Endothelial cell of umbilical vein (primary cell): Measurements from ENCODE around the gene WDFY3. TPM values are rescaled to one million over a fixed set of nuclear protein-coding genes. Genes with fewer than 3 reads are reported as not detected.

Experiments
- BruUV-seq: library from RNA; stranded (reverse); fragments of 400-500 nt; replicated peaks from 2 replicates; lab custom pipeline; 2021; lab: Mats Ljungman, UMichigan
- CTCF ChIA-PET: fragments of 300-600, 350-600 bp; sonication (Branson Sonifier 250); formaldehyde crosslinking; loops from one replicate; lab custom pipeline; 2021; ENCODE audit warnings: antibody characterized with exemption, inconsistent platforms; lab: Charles Lee
- POLR2A ChIA-PET: fragments of 300-600, 350-600 bp; sonication (Branson Sonifier 250); formaldehyde crosslinking; loops from one replicate; lab custom pipeline; 2021; ENCODE audit warnings: antibody characterized with exemption, inconsistent platforms; lab: Charles Lee
- DNase-seq: peaks from one replicate; pipeline ENCODE4 v3.0.0-alpha.2; 2011; ENCODE audit warnings: low read depth, low spot score
- FAIRE-seq: peaks from 2 replicates; lab custom pipeline; 2011; peaks lifted over from hg19 to GRCh38; lab: Jason Lieb, UNC
- H2AFZ ChIP-seq: 2 replicates; pipeline ENCODE4 v1.6.0; 2012; ENCODE audit warnings: low read depth, low read length, control low read depth, inconsistent platforms
- H3K27ac ChIP-seq: 2 replicates; pipeline ENCODE4 v1.5.1; 2011; ENCODE audit warnings: low read depth, mild to moderate bottlenecking, control low read depth, low read length, moderate library complexity; ENCODE audit not compliant: insufficient read depth
- H3K27me3 ChIP-seq, 2 experiments: 2 replicates each; pipeline versions ENCODE4 v1.6.0 to v1.6.1; 2011; ENCODE audit warnings: low read length in 2 of 2, mixed read lengths in 1 of 2; ENCODE audit not compliant: control insufficient read depth in 2 of 2, insufficient read depth in 2 of 2
- H3K36me3 ChIP-seq, 2 experiments: 2 replicates in 1 of 2; 3 replicates in 1 of 2; pipeline ENCODE4 v1.5.1; 2011; ENCODE audit warnings: low read length in 2 of 2, mild to moderate bottlenecking in 1 of 2, moderate library complexity in 1 of 2; ENCODE audit not compliant: control insufficient read depth in 2 of 2, insufficient read depth in 2 of 2; ENCODE audit errors: extremely low read depth in 1 of 2
- H3K4me1 ChIP-seq: 3 replicates; pipeline ENCODE4 v1.5.1; 2011; ENCODE audit warnings: mild to moderate bottlenecking, low read length; ENCODE audit not compliant: control insufficient read depth, insufficient read depth; ENCODE audit errors: extremely low read depth
- H3K4me2 ChIP-seq: 2 replicates; pipeline ENCODE4 v1.6.1; 2011; ENCODE audit warnings: low read length, control low read depth, mixed read lengths; ENCODE audit not compliant: insufficient read depth
- H3K4me3 ChIP-seq, 3 experiments: fragments of 200-600 bp in 1 of 3; sonication (generic), shearing (Covaris generic) in 1 of 3; replicated peaks in 1 of 3; 2 replicates each; pipeline ENCODE4 v1.5.1; 2011 to 2016; ENCODE audit warnings: control low read depth in 3 of 3, low read length in 3 of 3, mild to moderate bottlenecking in 2 of 3, inconsistent platforms in 1 of 3, low read depth in 1 of 3, moderate library complexity in 1 of 3; ENCODE audit not compliant: insufficient read depth in 1 of 3
- H3K79me2 ChIP-seq: 2 replicates; pipeline ENCODE4 v1.6.0; 2012; ENCODE audit warnings: low read length, inconsistent platforms; ENCODE audit not compliant: control insufficient read depth, insufficient read depth
- H3K9ac ChIP-seq: replicated peaks from 2 replicates; pipeline ENCODE3; 2011; ENCODE audit warnings: low read length, control low read depth; ENCODE audit not compliant: insufficient read depth; ENCODE audit errors: extremely low read depth
- H3K9me1 ChIP-seq: replicated peaks from 3 replicates; pipeline ENCODE4 v1.6.0; 2011; ENCODE audit warnings: mild to moderate bottlenecking, low read length; ENCODE audit not compliant: control insufficient read depth, insufficient read depth; ENCODE audit errors: extremely low read depth
- H3K9me3 ChIP-seq: replicated peaks from 2 replicates; pipeline ENCODE4 v1.5.1; 2012; ENCODE audit warnings: low read length, inconsistent platforms; ENCODE audit not compliant: control insufficient read depth, insufficient read depth
- H4K20me1 ChIP-seq: replicated peaks from 2 replicates; pipeline ENCODE3; 2011; ENCODE audit warnings: mild to moderate bottlenecking, low read length; ENCODE audit not compliant: control insufficient read depth, insufficient read depth; ENCODE audit errors: extremely low read depth
- EZH2 ChIP-seq: IDR thresholded peaks from 2 replicates; pipeline ENCODE4 v1.6.1; 2012; ENCODE audit warnings: borderline replicate concordance, low read depth, mild to moderate bottlenecking, moderate library complexity, low read length, inconsistent platforms; ENCODE audit not compliant: severe bottlenecking
- FOS ChIP-seq: IDR thresholded peaks from 2 replicates; pipeline ENCODE4 v1.6.1; 2011; ENCODE audit warnings: mild to moderate bottlenecking, low read length, moderate library complexity, borderline replicate concordance; ENCODE audit not compliant: insufficient read depth
- GATA2 ChIP-seq: IDR thresholded peaks from 2 replicates; pipeline ENCODE4 v1.7.0; 2011; ENCODE audit warnings: low read depth, mild to moderate bottlenecking, moderate library complexity, mixed read lengths, low read length; ENCODE audit not compliant: insufficient read length, insufficient read depth
- JUN ChIP-seq: IDR thresholded peaks from 2 replicates; pipeline ENCODE4 v1.6.1; 2011; ENCODE audit warnings: borderline replicate concordance, low read depth; ENCODE audit not compliant: insufficient read length, insufficient read depth
- MYC ChIP-seq: IDR thresholded peaks from one replicate; pipeline ENCODE4 v1.6.1; 2011; ENCODE audit warnings: mild to moderate bottlenecking, low read depth, low read length
- POLR2A ChIP-seq: IDR thresholded peaks from 2 replicates; pipeline ENCODE4 v1.6.1; 2012; ENCODE audit warnings: low read depth, mild to moderate bottlenecking, control low read depth, low read length
- dilution Hi-C: fragments of 300-500 bp; cut with MboI; formaldehyde crosslinking; loops from one replicate; pipeline ENCODE4 v1.15.0; 2019; ENCODE audit warnings: low sequenced_read_pairs; ENCODE audit not compliant: extremely low pct_ligation_motif_present
- intact Hi-C: fragments of 100-400 bp; cut with micrococcal nuclease; formaldehyde crosslinking; loops from one replicate; pipeline ENCODE4 v1.10.0; 2022
- polyA plus RNA-seq, 4 experiments: library from polyadenylated mRNA; depleted of rRNA in 3 of 4; stranded (reverse) in 3 of 4; unstranded in 1 of 4; fragments of >200 nt; gene quantifications; 2 replicates each; pipeline versions ENCODE4 v1.2.1 to v1.2.3, GENCODE V29; 2011 to 2012; ENCODE audit warnings: missing spikeins in 1 of 4
- total RNA-seq: library from RNA; stranded (reverse); gene quantifications from 2 replicates; pipeline ENCODE4 v1.2.3, GENCODE V29; 2021
- TF ChIP-seq, protein P1 (sequence below): IDR thresholded peaks from 2 replicates; pipeline ENCODE4 v1.6.1; 2011; ENCODE audit not compliant: insufficient read depth, insufficient read length
- TF ChIP-seq, protein P2 (sequence below), 2 donors: IDR thresholded peaks; 1 replicate in 1 of 2; 2 replicates in 1 of 2; pipeline ENCODE4 v1.5.1; 2011; ENCODE audit warnings: low read length in 2 of 2, mild to moderate bottlenecking in 2 of 2, moderate library complexity in 2 of 2, control low read depth in 1 of 2, inconsistent platforms in 1 of 2, low read depth in 1 of 2; ENCODE audit not compliant: insufficient read depth in 1 of 2; ENCODE audit errors: extremely low read depth in 1 of 2

The WDFY3 gene
- total and polyA plus RNA-seq, 2 donors (not counting 3 experiments of a cell fraction or from before 2014, with no cell fraction given) = 37.0 to 113 TPM

DNA sequence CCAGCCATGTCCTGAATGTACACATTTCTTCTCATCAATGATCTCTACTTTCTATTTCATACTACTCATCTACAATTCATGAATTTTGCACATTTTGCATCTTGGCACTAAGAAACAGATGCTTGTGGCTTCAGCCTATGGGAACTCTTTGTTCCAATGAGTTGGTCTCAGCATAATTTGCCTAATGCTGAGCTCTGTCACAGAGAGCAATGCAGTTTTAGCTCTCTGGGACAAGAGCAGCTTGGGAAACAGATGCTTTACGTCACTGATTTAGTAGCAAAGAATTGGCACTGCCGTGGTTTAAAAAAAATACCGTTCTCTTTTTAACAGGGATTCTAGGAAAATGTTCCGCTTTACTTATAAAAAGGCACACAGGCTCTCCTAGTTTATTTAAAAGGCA is 162.4 kb downstream of the WDFY3 start:
- FAIRE-seq (no peak), DNase-seq (no peak)
- Histone ChIP-seq H3K4me2 (peak overlapping the region; percentile 59), H3K4me3 (no peak overlapping the region), H3K79me2 (peaks cover 5% of the 10 kb centered on the region), H3K4me1 (peaks cover 42% of the 10 kb centered on the region), H3K9me1 (no peaks in the 10 kb centered on the region), H4K20me1 (no peaks in the 10 kb centered on the region), H3K27ac (peak overlapping the region; percentile 38), H2AFZ (no peak overlapping the region), H3K36me3 (peaks cover 2 to 5% of the 10 kb centered on the region in 2 experiments), H3K9me3 (no peaks in the 10 kb centered on the region), H3K9ac (no peak overlapping the region), H3K27me3 (no peaks in the 10 kb centered on the region)
- intact Hi-C loops (no loop called here), dilution Hi-C loops (no loop called here)
- TF ChIP-seq, protein P1, sequence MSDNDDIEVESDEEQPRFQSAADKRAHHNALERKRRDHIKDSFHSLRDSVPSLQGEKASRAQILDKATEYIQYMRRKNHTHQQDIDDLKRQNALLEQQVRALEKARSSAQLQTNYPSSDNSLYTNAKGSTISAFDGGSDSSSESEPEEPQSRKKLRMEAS = no peak
- no peak for TF ChIP-seq EZH2
- no peak for TF ChIP-seq JUN
- TF ChIP-seq MYC = no peak
- TF ChIP-seq, protein P2, sequence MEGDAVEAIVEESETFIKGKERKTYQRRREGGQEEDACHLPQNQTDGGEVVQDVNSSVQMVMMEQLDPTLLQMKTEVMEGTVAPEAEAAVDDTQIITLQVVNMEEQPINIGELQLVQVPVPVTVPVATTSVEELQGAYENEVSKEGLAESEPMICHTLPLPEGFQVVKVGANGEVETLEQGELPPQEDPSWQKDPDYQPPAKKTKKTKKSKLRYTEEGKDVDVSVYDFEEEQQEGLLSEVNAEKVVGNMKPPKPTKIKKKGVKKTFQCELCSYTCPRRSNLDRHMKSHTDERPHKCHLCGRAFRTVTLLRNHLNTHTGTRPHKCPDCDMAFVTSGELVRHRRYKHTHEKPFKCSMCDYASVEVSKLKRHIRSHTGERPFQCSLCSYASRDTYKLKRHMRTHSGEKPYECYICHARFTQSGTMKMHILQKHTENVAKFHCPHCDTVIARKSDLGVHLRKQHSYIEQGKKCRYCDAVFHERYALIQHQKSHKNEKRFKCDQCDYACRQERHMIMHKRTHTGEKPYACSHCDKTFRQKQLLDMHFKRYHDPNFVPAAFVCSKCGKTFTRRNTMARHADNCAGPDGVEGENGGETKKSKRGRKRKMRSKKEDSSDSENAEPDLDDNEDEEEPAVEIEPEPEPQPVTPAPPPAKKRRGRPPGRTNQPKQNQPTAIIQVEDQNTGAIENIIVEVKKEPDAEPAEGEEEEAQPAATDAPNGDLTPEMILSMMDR (IDR thresholded peaks at IDR 0.05; ENCODE audit: extremely low read depth in 1 of 2, insufficient read depth in 1 of 2, low read depth in 1 of 2, low read length in 2 of 2) = no peak
- no TSS peak for BruUV-seq
- ChIA-PET POLR2A (no interaction called here), CTCF (interaction anchor here (1.3 to 2.6 kb wide), 2 partner anchors 134 to 162 kb away, joined by 3 to 8 read pairs; partner anchors contain the start of gene WDFY3)

DNA sequence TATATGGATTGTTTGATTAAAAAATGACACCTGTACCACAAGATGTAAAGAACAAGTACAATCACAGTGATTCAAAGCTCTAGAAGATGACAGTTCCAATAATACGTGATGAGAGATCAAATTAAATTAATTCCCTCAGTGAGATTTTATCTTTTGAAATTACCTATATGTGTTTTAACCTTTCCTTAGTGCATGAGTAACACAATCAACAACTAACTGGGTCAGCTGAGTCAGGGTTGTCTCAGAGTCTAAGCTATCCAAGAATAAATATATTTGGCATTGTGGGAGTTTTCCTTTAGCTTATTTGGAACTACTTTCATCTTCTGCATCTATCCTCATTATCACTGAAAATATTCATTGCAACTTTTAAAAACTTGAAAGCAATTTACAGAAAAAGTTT is 162.8 kb downstream of the WDFY3 start:
- POLR2A ChIA-PET = no interaction called here
- H3K4me2 ChIP-seq = peak overlapping the region; percentile 59
- CTCF ChIA-PET = interaction anchor here (0.7 to 2.6 kb wide), 4 partner anchors 64 to 163 kb away, joined by 3 to 8 read pairs (median 3); partner anchors contain the start of gene WDFY3

More for the DNA sequence above, 162.8 kb downstream of the WDFY3 start:
- Histone ChIP-seq H3K27me3 (no peaks in the 10 kb centered on the region), H3K36me3 (peaks cover 0 to under 1% of the 10 kb centered on the region in 2 experiments), H3K9me3 (no peaks in the 10 kb centered on the region), H3K27ac (peak overlapping the region; percentile 38), H2AFZ (no peak overlapping the region), H3K9me1 (no peaks in the 10 kb centered on the region), H3K9ac (no peak overlapping the region), H3K4me3 (no peak overlapping the region), H3K4me1 (peaks cover 47% of the 10 kb centered on the region), H4K20me1 (no peaks in the 10 kb centered on the region), H3K79me2 (peaks cover 6% of the 10 kb centered on the region)
- dilution Hi-C loops (no loop called here), intact Hi-C loops (loop anchor here (1.0 kb wide), 1 partner anchor 9 kb away; no protein-coding TSS in a partner anchor)
- no TSS peak for BruUV-seq
- DNase-seq = peak; percentile 49
- no peak for FAIRE-seq
- TF ChIP-seq, protein P1 = no peak
- TF ChIP-seq JUN (no peak), FOS (peak; percentile 53), GATA2 (peak; percentile 69), POLR2A (no peak)
